ENCODE results near the gene SSBP4.

The SSBP4 gene

DNA sequence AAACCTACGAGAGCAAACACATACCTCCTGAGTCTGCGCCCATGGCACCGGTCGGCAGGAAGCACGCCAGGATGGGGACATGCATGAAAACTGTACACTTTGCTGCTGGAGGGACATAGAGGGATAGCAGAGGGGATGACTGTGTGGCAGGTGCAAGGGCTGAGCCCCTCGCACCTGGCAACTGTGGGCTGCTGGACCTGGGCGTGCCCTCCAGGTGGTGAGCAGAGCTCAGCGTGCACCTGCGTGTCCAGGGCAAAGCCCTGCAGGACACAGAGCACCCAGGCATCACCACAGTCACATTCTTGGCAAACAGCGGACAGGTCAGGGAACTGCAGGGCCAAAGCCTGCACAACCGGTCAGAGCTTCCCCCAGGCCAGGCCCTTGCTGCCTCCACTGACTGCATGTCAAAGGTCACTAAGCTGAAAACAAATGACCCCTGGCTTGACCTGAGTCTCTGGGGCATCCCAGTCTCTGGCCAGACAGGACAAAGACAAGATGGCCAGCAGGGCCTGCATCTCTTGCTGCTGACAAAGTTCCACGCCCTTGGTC, 27.7 kb downstream of the SSBP4 start:
- no peak for DNase-seq

DNA sequence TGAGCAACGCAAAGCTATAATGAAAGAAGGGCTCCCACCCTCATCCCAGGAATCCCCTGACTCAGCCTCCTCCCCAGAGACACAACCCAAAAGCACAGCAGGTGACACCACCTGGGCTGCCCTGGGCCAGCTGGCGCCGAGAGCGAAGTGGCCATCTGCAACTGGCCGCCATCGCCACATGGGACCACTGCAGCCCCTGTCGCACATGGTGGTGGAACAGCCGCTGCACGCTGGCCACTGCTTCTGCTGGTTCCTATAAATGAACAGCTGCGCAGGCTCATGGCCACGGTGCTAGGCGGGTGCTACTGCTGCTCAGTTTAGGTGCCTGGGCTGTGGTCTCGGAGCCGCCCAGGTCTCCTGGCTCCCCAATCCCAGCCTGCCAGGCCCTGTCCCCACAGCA, 30.4 kb downstream of the SSBP4 start:
- no peak for DNase-seq

DNA sequence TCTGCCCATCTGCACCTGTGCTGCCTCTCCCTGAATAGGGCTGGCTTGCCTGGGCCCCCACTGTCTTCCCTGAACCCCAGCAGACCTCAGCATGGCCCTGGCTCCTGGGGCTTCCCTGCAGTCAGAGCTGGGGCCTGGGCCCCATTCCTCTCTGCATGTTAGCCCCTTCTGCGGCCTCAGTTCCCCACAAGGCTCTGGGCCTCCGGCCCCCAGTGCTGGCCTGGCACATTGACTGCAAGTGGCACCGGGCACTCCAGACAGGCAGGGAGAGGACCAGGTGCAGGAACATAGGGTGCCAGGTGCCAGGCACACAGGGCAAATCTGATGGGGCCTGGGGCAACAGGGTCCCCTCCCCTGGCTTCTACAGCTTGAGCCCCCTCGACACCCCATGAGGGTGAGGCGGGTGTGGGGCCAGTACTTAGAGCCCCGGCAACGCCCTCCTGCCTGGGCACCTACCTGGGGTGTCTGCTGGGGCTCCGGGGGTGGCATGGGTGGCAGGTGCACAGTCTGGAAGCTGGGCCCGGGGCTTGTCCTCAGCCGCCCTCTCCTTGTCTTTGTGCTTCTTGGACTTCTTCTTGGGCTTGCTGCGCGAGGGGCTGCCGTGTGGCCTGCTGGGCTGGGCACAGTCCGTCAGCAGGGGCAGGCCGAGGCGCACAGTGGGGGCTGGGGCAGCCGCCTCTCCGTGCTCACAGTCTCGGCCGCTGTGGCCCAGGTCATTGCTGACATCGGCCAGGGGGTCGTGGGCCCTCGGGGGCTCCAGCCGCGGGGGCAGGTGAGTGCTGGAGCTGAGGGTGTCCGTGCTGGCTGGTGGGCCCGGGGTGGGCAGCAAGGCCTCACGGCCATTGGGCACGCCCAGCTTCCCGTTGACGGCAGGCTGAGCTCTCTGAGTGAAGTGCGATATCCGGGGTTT, 31.1 kb downstream of the SSBP4 start:
- no peak for DNase-seq

- DNase-seq = peak; percentile 45
Observed at GRCh38 chr19:18450931-18451836, 32.0 kb downstream of the SSBP4 start.

DNA sequence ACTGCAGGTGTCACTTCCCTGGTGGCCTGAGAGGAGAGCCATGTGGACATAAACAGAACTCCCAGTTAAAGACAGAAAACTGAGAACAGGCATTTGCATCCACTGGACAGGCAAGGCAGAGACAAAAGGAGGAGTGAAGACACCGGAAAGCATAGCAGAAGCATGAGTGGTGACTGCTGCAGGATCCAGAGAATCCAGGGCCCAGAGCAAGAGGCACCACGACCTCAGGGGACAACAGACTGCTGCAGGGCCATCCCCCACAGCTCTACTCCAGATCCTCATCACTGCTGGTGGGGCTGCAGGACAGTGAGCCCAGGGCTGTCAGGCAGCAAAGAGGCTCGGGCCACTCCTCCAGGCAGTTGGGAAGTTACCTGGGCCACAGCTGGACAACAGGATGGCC, 33.2 kb downstream of the SSBP4 start:
- no peak for DNase-seq

- DNase-seq = no peak
Observed at GRCh38 chr19:18453269-18454024, 34.2 kb downstream of the SSBP4 start.

- no peak for DNase-seq
Observed at GRCh38 chr19:18456279-18456678, 37.1 kb downstream of the SSBP4 start.

DNA sequence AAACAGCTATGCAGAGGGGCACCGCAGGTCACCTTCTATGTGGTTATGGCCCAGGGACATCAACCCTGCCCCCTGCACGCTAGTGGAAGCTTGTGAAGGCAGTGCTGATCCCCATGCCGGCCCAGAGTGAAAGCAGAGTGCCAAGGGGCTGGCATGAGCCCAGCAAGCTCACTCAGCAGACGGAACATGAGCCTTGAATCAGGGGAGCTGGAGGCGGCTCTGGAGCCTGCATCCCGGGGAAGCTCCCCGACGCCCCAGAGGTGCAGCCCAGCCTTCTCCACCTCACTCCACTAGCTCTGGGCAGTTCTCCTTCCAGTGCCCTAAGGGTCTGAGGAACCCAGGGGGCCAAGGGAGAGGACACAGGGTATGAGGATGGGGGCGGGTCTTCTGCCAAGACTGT, 37.8 kb downstream of the SSBP4 start:
- no peak for DNase-seq

DNA sequence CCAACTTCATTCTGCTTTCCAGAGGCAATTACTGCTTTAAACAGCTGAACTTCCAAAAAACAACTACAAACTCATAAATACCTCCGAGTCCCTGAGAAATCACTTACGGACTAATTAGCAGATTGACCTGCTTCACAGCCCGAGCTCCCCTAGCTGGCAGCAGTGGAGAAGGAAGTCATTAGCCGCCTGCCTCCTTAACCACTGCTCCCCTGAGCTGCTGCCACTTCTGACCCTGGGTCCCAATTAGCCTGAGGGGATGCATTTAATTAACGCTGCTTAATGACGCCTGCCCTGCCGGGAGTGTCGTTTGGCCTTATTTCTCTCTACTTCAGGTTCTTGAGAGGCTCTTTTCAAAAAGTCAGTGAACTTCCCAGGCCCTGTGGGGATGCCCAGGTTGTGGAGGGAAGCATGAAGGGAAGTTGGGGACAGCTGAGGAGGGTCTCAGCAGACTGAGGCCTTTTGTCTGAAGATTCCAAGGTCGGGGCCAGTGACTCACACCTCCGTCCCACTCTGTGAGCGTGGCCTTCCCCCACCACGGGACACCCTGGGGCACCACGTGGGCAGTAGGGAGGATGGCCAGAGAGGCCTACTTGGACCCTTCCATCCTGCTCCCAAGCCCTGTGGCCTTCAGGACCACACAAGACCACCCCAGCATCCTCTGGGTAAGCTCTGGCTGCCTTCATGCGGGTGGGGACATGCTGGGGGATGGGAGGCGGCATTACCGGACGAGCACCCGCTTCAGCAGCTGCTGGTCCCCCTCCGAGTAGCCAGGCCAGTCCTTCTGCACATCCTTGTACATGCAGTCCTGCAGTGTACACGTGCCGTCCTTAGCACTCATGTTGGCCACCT, 38.5 kb downstream of the SSBP4 start:
- DNase-seq = no peak

GRCh38 chr19:18460900-18461299, 41.7 kb downstream of the SSBP4 start:
- no peak for DNase-seq

GRCh38 chr19:18461471-18461870, 42.3 kb downstream of the SSBP4 start:
- no peak for DNase-seq

DNA sequence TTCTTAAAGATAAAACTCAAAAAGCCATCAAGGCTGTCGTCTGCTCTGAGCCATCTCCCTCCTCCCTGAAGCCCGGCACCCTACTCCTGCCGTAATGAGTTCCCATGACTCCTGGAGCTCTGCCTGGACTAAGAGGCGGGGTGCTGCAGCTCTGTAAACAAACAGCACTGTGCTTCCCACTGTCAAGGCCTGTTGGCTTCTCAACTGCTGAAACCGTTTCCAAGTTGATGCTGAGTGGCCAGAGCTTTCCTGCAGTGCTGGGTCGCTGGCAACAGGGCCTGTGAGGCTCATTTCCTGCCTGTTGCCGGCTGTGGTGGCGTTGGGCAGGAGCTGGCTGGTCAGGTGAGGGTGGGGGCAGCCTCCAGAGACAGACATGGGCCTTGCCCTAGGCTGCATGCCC, 45.4 kb downstream of the SSBP4 start:
- DNase-seq = peak; percentile 58

DNA sequence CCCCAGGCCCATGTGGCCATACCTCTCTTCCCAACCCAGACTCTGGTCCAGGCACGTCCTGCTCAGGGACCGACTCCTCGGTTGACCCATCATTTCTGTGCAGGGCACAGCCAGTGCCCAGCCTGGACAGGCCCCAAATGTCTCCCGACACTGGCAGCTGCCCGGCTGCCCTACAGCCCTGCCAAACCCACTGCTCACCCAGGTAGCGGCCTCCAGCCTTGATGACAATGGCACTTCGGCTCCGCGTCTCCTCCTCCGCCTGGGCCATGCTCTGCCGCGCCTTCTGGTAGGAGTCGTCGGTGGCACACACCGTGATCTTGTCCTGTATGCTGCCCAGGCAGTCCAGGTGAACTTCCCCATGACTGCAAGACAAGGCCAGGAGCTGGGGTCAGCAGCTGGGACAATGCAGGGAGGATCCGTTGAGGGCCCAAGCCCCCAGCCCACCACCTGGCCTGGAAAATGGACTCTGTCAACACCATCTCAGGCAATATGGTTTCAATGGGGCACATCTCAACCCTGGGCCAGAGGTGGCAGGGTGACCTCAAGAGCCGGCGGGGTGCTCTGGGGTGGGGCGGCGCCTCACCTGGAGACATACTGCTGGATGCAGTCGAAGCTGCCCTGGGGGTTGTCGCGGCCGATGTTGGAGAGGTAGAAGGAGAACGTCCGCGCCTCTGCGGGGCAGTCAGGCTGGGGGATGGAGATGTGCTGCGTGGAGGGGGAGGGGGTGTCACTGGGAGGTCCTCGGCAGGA, 46.2 kb downstream of the SSBP4 start:
- DNase-seq = no peak

DNA sequence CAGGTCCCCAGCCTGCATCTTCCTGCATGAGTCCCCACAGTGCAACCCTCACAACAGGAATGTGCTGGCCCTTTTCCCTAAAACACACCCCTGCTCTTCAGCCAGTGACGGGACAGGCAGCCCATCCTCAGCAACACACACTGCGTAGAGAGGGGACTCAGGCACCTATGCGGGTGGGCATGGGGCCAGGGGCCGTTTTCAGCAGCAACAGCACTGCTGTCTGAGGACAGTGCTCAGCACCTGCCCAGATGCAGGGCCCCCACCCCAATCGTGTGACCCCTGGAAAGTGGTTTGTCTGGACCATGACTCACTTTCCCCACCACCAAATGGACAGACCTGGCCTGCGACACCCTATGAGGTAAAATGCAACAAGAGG, 46.8 kb downstream of the SSBP4 start:
- DNase-seq = no peak

DNA sequence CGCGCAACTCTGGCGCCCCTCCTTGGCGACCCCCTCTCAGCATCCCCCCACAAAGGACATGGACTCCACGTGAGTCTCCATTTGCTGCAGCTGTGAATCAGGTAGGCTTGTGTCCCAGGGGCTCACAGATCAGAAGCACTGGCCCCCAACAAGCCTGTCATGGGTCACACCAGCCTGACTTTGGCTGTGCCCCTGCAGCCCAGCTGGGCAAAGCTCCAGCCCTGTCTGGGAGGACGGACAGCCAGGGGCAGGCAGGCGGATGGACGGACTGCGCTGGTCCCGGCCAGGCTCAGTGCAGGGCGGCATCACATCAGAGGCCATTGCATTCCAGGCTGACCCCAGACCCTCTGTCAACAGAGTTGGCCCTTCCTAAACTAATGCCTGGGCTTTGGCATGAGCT, 47.2 kb downstream of the SSBP4 start:
- no peak for DNase-seq

- no peak for DNase-seq
Observed at GRCh38 chr19:18467978-18468377, 48.8 kb downstream of the SSBP4 start.

- no peak for DNase-seq
Observed at GRCh38 chr19:18468517-18468916, 49.3 kb downstream of the SSBP4 start.

DNA sequence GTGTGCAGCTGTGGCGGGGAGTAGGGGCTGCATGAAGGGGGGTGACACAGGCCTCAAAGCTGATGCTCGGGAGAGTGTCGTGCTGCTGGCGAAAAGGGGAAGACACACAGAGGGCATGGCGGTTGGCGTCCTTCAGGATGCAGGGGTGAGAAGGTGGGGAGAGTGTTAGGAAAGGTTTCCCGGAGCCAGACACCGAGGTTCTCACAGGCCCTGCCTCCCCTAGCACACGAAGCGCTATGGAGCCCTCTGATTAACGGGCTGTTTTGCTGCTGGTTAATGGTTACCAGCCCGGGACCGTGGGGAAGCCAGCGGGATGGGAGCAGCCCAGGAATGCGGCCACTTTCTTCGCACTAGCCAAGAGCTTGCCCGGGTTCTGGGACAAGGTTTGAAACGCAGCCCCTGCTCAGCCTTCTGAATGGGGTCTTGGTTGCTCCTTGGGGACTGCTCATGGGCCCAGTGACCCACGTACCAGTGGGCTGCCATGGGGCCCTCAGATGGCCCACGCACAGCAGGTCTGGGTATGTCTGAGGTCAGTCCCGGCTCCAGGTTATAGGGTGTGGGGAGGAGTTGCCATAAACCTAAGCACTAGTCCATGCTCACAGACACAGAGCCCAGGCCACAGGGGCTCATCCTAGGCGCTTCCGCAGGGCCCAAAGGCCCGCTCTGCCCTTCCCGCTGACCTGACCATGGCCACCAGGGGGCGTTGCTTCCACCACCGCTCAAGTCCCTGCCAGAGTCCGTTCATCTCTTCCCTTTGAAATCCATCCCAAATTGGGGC, 50.1 kb downstream of the SSBP4 start:
- DNase-seq = peak; percentile 28

GRCh38 chr19:18470787-18471186, 51.6 kb downstream of the SSBP4 start:
- DNase-seq = no peak

DNA sequence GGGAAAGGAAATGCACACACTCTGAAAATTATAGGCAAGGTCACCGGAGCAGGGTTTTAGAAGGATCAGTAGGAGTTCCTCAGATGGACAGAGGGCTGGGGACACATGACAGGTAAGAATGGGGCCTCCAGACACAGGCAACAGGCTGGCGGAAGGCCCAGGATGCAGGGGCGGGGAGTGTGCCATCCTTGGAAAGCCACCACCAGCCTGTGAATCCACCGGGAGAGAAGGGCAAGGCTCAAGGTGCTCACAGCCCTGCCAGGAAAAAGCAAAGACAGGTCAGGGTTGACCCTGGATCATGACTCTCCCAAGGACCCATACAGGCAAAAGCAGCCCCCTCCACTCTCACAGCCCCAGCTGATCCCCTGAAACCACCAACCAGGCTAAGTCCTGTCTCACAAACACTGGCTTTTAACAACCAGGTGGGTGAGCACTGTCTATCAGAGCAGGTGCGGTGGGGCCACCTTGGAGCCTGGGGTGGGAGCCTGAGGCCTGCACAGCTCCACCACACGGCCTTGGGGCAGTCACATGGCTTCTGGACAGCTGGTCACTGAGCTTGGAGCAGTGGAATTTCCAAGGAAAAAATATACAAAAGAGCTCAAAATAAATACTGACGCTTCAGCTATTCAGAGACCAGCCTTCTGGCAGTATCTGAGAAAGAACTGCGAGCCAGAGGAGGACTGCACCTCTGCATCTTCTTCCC, 54.0 kb downstream of the SSBP4 start:
- DNase-seq = no peak

Measured in NCI-H1694 treated with DMSO at 0.1 percent for 48 hours (cell line).